Vagina (tissue), 2 donors: ENCODE results near the gene CYP1A1. TPM values are rescaled to one million over a fixed set of nuclear protein-coding genes. Genes with fewer than 3 reads are reported as not detected.

ENCODE experiments used
- DNase-seq, 2 donors: peaks; one replicate each; pipeline ENCODE4 v3.0.0-alpha.2; 2017; ENCODE audit errors: extremely low spot score in 2 of 2
- H3K27ac ChIP-seq: fragments of 200-600 bp; sonication (generic); one replicate; pipeline ENCODE4 v1.5.1; 2019
- H3K27me3 ChIP-seq: fragments of 200-600 bp; sonication (generic); one replicate; pipeline ENCODE4 v1.5.1; 2019
- H3K36me3 ChIP-seq, 2 donors: fragments of 200-600 bp; sonication (generic); one replicate each; pipeline ENCODE4 v1.5.1; 2017 to 2019
- H3K4me1 ChIP-seq: fragments of 200-600 bp; sonication (generic); one replicate; pipeline ENCODE4 v1.5.1; 2019
- H3K4me3 ChIP-seq, 2 donors: fragments of 200-600 bp; sonication (generic); 1 replicate in 1 of 2; 2 replicates in 1 of 2; pipeline ENCODE4 v1.5.1; 2016 to 2019
- H3K9me3 ChIP-seq: fragments of 200-600 bp; sonication (generic); one replicate; pipeline ENCODE4 v1.5.1; 2019
- POLR2A ChIP-seq, 2 donors: fragments of 450-650 bp; IDR thresholded peaks; one replicate each; pipeline ENCODE4 v1.6.1; 2017; ENCODE audit warnings: antibody characterized with exemption in 2 of 2, mild to moderate bottlenecking in 2 of 2, moderate library complexity in 2 of 2
- POLR2AphosphoS5 ChIP-seq, 2 donors: sonication (generic); formaldehyde crosslinking; IDR thresholded peaks; one replicate each; pipeline ENCODE4 v1.9.0; 2017; ENCODE audit warnings: antibody characterized with exemption in 2 of 2, mild to moderate bottlenecking in 2 of 2, low read depth in 1 of 2; ENCODE audit not compliant: insufficient read depth in 1 of 2
- intact Hi-C: fragments of 100-400 bp; cut with DNase I; formaldehyde crosslinking; loops from one replicate; pipeline ENCODE4 v1.15.1; 2023
- total RNA-seq: library from RNA; depleted of rRNA; stranded (reverse); fragments of >200 nt; gene quantifications from one replicate; pipeline ENCODE4 v1.2.3, GENCODE V29; 2016
- TF ChIP-seq, protein P1 (sequence below), 3 experiments: fragments of 450-650 bp in 2 of 3; fragments of 200-600 bp in 1 of 3; sonication (generic) in 1 of 3; IDR thresholded peaks; one replicate each; pipeline ENCODE4 v1.5.1; 2017 to 2019; ENCODE audit warnings: antibody characterized with exemption in 3 of 3, mild to moderate bottlenecking in 2 of 3, moderate library complexity in 2 of 3

Gene CYP1A1, protein sequence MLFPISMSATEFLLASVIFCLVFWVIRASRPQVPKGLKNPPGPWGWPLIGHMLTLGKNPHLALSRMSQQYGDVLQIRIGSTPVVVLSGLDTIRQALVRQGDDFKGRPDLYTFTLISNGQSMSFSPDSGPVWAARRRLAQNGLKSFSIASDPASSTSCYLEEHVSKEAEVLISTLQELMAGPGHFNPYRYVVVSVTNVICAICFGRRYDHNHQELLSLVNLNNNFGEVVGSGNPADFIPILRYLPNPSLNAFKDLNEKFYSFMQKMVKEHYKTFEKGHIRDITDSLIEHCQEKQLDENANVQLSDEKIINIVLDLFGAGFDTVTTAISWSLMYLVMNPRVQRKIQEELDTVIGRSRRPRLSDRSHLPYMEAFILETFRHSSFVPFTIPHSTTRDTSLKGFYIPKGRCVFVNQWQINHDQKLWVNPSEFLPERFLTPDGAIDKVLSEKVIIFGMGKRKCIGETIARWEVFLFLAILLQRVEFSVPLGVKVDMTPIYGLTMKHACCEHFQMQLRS
- 1.5 TPM for total RNA-seq

- Histone ChIP-seq H3K9me3 (no peaks in the 10 kb centered on the region), H3K27ac (peak within 1 kb of the TSS; percentile 27), H3K27me3 (no peaks in the 10 kb centered on the region), H3K4me1 (peaks cover 18% of the 10 kb centered on the region), H3K4me3 (peak within 1 kb of the TSS; percentile 51 to 64), H3K36me3 (no peaks in the 10 kb centered on the region)
- TF ChIP-seq POLR2A (IDR thresholded peaks at IDR 0.05) = no peak
- no peak for DNase-seq
- intact Hi-C loops = no loop called here
Observed at GRCh38 chr15:74725225-74725774, at the start of gene CYP1A1. CYP1A1 (minus strand) TSS chr15:74725528; CDS start chr15:74723097, 2,431 bp downstream.

GRCh38 chr15:74773731-74774252 is 48.5 kb upstream of the CYP1A1 start:
- no peaks in the 10 kb centered on the region for H3K9me3 ChIP-seq
- no peak for DNase-seq
- no peaks in the 10 kb centered on the region for H3K27me3 ChIP-seq
- intact Hi-C loops = no loop called here
- no peaks in the 10 kb centered on the region for H3K36me3 ChIP-seq
- H3K27ac ChIP-seq = no peak overlapping the region
- H3K4me3 ChIP-seq = no peak overlapping the region
- H3K4me1 ChIP-seq = peaks cover 40% of the 10 kb centered on the region
- TF ChIP-seq, protein P1, sequence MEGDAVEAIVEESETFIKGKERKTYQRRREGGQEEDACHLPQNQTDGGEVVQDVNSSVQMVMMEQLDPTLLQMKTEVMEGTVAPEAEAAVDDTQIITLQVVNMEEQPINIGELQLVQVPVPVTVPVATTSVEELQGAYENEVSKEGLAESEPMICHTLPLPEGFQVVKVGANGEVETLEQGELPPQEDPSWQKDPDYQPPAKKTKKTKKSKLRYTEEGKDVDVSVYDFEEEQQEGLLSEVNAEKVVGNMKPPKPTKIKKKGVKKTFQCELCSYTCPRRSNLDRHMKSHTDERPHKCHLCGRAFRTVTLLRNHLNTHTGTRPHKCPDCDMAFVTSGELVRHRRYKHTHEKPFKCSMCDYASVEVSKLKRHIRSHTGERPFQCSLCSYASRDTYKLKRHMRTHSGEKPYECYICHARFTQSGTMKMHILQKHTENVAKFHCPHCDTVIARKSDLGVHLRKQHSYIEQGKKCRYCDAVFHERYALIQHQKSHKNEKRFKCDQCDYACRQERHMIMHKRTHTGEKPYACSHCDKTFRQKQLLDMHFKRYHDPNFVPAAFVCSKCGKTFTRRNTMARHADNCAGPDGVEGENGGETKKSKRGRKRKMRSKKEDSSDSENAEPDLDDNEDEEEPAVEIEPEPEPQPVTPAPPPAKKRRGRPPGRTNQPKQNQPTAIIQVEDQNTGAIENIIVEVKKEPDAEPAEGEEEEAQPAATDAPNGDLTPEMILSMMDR (IDR thresholded peaks at IDR 0.05) = no peak
- TF ChIP-seq POLR2AphosphoS5 (IDR thresholded peaks at IDR 0.05; ENCODE audit: insufficient read depth in 1 of 2, low read depth in 1 of 2) (no peak), POLR2A (IDR thresholded peaks at IDR 0.05) (no peak)

GRCh38 chr15:74773329-74773728 is 48.0 kb upstream of the CYP1A1 start:
- TF ChIP-seq, protein P1 (IDR thresholded peaks at IDR 0.05) = no peak
- TF ChIP-seq POLR2AphosphoS5 (IDR thresholded peaks at IDR 0.05; ENCODE audit: insufficient read depth in 1 of 2, low read depth in 1 of 2) (no peak), POLR2A (IDR thresholded peaks at IDR 0.05) (no peak)
- no peak for DNase-seq
- Histone ChIP-seq H3K36me3 (no peaks in the 10 kb centered on the region), H3K27me3 (no peaks in the 10 kb centered on the region), H3K27ac (no peak overlapping the region), H3K9me3 (no peaks in the 10 kb centered on the region), H3K4me3 (no peak overlapping the region), H3K4me1 (peaks cover 45% of the 10 kb centered on the region)
- intact Hi-C loops = no loop called here

- no peak overlapping the region for H3K4me3 ChIP-seq
- no peaks in the 10 kb centered on the region for H3K9me3 ChIP-seq
- no peak for DNase-seq
- no peaks in the 10 kb centered on the region for H3K36me3 ChIP-seq
- H3K27me3 ChIP-seq = no peaks in the 10 kb centered on the region
- peaks cover 31% of the 10 kb centered on the region for H3K4me1 ChIP-seq
- TF ChIP-seq, protein P1 (IDR thresholded peaks at IDR 0.05) = no peak
- TF ChIP-seq POLR2A (IDR thresholded peaks at IDR 0.05) (no peak), POLR2AphosphoS5 (IDR thresholded peaks at IDR 0.05; ENCODE audit: insufficient read depth in 1 of 2, low read depth in 1 of 2) (no peak)
- no peak overlapping the region for H3K27ac ChIP-seq
- intact Hi-C loops = no loop called here
Observed at GRCh38 chr15:74770211-74770903, 45.0 kb upstream of the CYP1A1 start.

DNA sequence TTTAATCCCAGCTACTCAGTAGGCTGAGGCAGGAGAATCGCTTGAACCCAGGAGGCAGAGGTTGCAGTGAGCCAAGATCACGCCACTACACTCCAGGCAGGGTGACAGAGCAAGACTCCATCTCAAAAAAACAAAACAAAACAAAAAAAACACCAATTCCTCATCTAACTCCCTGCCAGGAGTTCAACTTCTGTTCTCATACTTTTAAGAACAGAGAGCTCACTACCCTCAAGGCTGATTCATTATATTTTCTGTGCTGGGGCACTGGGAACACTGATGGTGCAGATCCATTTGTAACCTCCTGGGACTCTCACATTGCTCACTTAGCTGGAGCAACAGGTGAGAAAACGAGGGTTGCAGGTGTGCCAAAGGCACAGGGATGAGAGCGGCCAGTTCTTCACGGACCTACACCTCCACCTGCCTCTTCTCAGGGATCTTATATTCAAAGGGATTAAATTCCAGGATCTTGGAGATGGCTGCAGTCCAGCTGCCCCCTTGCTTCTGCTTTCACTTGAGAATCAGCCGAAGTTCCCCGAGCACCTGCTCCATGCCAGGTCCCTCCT is 44.2 kb upstream of the CYP1A1 start:
- intact Hi-C loops = loop anchor here (5.0 kb wide), 1 partner anchor 137 kb away; no protein-coding TSS in a partner anchor
- H3K4me1 ChIP-seq = peaks cover 31% of the 10 kb centered on the region
- no peaks in the 10 kb centered on the region for H3K36me3 ChIP-seq
- no peak for TF ChIP-seq POLR2A (IDR thresholded peaks at IDR 0.05)
- TF ChIP-seq, protein P1 (IDR thresholded peaks at IDR 0.05) = no peak
- no peak for TF ChIP-seq POLR2AphosphoS5 (IDR thresholded peaks at IDR 0.05; ENCODE audit: insufficient read depth in 1 of 2, low read depth in 1 of 2)
- H3K27ac ChIP-seq = no peak overlapping the region
- DNase-seq = no peak
- H3K27me3 ChIP-seq = no peaks in the 10 kb centered on the region
- no peak overlapping the region for H3K4me3 ChIP-seq
- H3K9me3 ChIP-seq = no peaks in the 10 kb centered on the region
